Activated CD8-positive, alpha-beta memory T cell treated with anti-CD3 and anti-CD28 coated beads, Interleukin-2, amount 50 U/mL, for 24 hours (primary cell): ENCODE measurements around the gene CCNG2.
"Not testable (repeated sequence)": the region's sequence is repeated elsewhere in the genome, so short reads cannot be mapped to it uniquely, and the experiment has no call there.

Source experiments
- DNase-seq: peaks from one replicate; pipeline ENCODE4 v3.0.0-alpha.2; 2020; ENCODE audit errors: extremely low read depth

CCNG2 gene, protein sequence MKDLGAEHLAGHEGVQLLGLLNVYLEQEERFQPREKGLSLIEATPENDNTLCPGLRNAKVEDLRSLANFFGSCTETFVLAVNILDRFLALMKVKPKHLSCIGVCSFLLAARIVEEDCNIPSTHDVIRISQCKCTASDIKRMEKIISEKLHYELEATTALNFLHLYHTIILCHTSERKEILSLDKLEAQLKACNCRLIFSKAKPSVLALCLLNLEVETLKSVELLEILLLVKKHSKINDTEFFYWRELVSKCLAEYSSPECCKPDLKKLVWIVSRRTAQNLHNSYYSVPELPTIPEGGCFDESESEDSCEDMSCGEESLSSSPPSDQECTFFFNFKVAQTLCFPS

GRCh38 chr4:77156912-77157858, at the start of gene CCNG2:
Gene CCNG2, plus strand, starts transcription at chr4:77157207. Its CDS starts 1,326 bp downstream, at chr4:77158533.
- peak; percentile 62 for DNase-seq

DNA sequence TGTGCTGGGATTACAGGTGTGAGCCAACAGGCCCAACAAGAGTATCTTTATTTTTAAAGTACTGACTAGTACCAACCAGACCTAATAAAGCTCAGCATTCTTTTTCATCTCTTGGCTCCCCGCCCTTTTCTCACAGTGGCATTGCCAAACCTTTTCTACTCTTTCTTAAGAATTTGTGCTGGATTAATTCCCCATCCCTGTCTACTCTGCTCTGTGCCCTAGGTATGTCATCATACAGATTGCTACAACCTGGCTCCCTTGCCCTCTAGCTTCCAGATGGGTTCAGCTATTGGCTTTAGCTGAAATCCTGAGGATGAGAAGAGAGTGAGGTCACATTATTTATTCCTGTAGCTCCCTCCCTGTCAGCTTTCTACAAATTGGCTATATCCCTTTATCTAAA, 46.3 kb upstream of the CCNG2 start:
- DNase-seq: no peak

DNA sequence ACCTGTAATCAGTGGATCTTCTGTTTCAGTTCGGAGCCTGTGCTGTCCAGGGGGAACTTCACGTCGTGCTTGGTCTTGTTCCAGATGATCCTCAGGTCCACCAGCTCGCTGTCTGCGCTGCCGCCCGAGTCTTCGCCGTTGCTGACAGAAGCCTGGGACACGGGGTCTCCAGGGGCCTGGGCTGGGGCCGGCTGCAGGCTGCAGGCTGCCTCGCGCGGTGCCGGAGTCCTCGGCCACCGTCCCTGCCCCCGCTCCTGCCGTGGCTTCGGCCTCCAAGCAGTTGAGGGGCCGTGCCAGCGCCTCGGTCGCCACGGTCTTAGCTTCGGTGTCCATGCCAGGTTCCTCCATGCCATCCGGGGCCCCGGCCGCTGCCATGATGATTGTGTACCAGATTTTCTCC, 43.9 kb upstream of the CCNG2 start:
- no peak for DNase-seq

GRCh38 chr4:77117721-77118120, 39.3 kb upstream of the CCNG2 start:
- DNase-seq: no peak

DNA sequence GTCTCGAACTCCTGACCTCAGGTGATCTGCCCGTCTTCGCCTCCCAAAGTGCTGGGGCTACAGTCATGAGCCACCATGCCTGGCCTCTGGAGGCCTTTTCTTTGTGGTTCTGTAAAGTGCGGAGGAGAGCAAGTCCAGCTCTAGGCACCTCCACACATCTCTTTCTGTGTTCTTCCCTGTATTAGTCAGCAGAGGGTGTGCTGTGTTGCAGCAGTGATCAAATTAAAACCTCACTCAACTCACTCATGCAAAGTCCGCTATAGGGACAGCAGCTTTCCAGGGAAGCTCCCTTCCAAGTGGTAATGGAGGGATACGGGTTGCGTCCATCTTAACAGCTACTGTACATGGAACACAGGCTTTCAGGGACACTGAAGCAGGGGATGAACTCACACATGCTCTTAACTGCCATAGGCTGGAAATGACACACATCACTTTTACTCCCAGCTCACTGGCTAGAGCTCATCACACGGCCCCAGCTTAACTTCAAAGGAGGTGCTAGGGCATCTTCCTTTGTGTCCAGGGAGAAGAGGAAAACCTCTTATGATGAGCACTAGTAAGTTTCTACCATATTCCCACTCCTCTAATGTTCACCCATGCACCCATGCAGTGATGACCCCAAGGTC, 36.0 kb upstream of the CCNG2 start:
- DNase-seq: no peak

DNA sequence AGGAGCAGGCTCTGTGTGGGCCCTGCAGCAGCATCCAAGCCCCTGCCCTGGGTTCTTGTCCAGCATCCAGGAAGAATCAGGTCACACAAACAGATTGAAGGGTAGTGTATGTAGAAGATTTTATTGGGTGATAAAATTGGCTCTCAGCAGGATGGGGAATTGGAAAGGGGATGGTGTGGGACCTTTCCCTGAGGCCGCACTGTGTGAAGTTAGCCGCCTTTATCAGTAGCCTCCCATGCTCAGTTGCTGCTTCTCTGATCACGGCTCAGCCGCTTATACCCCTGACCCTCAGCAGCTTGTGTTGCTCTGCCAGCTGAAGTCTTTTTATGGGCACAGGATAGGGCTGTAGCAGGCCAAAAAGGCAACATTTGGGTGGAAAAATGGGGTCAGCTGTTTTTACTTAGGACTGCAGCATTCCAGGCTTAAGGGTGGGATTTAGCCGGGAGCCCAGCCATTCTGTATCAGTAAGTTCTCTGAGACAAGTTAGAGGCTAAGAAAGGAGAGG, 35.2 kb upstream of the CCNG2 start:
- DNase-seq: no peak

- no peak for DNase-seq
Measured at GRCh38 chr4:77122656-77123055, 34.4 kb upstream of the CCNG2 start.

DNA sequence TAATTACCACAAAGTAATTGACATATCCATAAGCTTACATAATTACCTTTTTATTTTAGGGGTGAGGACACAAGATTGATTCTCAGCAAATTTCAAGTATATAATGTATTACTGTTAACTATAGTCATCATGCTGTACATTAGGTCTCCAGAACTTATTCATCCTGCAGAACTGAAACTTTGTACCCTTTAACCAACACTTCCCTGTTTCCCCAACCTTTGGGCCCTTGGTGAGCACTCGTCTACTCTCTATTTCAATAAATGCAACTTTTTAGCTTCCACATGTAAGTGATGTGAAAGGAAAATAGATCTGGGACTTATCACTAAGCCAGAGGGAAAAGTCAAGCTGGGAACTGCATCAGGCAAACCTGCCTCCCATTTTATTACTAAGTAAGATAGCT, 33.6 kb upstream of the CCNG2 start:
- no peak for DNase-seq

DNA sequence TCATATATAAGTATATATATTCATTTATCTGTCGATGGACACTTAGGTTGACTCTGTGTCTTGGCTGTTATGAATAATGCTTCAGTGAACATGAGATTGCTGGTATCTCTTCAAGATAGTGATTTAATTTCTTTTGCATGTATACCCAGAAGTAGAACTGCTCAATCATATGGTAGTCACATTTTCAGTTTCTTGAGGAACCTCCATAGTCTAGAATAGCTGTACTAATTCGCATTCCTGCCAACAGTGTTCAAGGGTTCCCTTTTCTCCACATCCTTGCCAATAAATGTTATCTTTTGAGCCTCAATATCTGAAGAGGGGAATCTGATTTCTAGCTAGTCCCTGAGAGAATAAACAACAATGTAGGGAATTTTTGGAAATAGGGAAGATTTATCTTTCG, 32.4 kb upstream of the CCNG2 start:
- DNase-seq: no peak

GRCh38 chr4:77125961-77126360, 31.0 kb upstream of the CCNG2 start:
- no peak for DNase-seq

DNA sequence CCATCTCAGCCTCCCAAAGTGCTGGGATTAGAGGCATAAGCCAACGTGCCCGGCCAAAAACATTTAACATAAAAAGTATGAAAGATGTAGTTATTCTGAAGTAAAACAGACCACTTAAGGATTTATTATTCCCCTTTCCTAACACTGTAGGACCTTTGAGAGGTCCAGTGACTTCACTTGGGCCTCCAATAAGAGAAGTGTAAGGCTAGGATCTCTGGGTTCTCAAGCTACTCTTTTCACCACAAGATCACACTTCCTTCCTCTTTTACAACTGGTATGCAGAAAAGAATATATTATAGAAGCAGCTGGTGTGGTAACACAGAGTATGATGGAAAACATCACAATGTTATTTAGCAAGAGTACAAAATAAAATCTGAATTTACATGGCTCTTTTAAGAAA, 30.2 kb upstream of the CCNG2 start:
- no peak for DNase-seq

DNA sequence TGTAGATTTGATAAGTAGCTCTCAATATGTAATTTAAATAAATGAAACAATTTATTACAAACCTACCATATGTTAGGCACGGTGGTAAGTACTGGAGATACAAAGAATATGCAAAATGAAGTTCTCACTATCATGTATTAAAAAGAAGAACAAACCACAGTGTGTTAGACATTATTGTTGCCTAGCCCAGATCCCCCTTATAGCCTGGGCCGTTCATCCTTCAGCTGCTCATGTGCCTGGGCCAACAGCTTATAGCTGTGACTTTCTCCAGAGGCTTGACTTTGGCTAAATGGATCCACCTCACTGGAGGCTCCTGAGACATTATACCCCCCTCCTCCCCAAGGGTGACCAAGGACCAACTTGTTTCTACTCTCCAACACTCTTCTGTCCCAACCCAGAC, 29.8 kb upstream of the CCNG2 start:
- DNase-seq: no peak

- DNase-seq: no peak
Measured at GRCh38 chr4:77127837-77128621, 29.0 kb upstream of the CCNG2 start.

DNA sequence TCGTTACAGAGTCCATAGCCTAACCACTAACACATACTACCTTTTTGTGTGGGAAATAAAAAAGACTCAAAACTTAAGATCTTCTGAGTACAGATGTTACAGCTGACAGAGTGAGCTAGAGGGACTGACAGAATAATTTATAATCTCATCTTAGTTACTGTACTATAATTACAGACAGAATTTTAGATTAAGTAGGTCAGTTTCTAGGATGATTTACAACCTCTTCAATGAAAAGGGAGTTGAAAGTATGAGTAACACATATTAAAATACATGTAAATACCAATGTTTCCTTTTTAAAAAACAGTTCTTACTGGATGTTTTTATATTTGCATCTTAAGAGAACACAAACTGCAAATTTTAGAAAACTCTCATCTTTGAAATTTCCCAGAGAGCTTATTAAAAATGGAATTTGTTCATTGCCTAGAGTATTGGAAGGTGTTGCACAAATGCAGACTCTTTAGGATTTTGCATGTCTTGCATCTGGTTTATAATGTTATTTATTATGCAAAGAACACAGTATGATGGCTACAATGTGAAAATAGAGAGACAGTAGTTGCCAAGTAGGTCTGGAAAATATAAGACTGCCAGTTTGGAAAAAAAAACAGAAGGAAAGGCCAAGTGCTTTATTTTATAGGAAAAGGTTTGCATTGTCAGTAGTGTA, 24.2 kb upstream of the CCNG2 start:
- no peak for DNase-seq

GRCh38 chr4:77137448-77137847, 19.6 kb upstream of the CCNG2 start:
- not testable (repeated sequence) for DNase-seq

DNA sequence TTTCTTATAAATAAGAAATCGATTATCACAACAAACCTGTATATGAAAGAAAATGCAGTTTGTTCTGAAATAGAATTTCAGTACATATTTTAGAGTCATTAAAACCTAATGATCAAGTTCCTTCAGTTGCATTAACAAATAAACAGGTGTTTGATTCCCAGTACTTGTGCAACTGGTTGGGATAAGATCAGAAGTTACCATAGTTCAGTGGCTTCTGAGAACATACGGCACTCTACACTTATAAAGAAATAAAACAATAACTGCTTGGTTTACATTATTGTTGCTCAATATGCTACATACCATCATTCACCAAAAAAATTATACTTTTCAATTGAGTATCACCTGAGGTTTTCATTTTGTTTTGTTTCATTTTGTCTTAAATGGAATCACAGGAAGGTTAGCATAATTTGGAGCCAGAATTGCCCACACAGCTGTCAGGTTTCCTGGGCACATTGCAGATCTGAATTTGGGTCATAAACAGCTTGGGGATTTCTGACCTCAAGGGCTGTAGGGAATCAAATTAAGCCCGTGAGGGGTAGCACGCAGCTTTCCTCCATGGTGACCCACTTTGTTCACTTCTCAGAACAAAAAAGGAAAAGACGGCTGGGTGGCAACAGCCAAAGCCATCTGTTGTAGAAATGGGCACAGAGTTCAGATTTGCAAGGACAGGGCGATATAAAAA, 14.9 kb upstream of the CCNG2 start:
- no peak for DNase-seq

DNA sequence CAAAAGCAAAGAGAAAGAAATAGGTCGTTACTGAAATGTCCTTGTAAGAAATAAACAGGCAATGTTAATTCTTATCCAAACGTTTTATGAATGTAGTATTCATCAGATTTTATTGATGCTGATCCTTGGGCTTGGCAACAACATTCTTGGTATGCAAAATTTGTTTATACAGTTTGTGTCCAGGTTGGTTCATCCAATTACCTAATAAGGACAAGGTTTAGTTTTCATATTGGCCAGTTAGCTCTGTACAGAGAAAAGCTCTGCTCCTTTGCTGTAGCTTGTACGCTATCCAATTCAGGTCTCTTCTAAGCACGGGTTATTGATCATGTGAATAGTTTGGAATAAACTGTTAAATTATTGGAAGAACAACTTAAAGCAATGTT, 14.4 kb upstream of the CCNG2 start:
- DNase-seq: no peak

DNA sequence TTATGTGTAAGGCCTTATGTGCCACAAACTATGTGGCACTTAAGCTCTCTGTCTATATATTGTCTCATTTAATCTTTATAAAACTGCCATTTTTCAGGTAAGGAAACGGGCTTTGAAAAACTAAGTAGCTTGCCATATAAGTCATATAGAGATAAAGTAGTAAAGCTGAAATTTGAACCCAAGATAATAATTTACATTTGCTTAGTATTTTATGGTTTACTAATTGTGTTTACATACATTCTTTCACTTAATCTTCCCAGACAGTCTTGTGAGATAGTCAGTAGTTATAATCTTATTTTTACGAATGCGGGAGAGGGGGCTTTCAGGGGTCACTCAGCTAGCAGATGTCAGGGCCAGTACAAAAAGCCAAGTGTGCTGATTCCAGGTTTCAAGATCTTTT, 13.9 kb upstream of the CCNG2 start:
- no peak for DNase-seq

- DNase-seq: no peak
Measured at GRCh38 chr4:77145842-77146185, 11.2 kb upstream of the CCNG2 start.
